ENCODE results near the gene BAZ2B.
"Not testable (repeated sequence)": the region's sequence is repeated elsewhere in the genome, so short reads cannot be mapped to it uniquely, and the experiment has no call there.

Gene BAZ2B

DNA sequence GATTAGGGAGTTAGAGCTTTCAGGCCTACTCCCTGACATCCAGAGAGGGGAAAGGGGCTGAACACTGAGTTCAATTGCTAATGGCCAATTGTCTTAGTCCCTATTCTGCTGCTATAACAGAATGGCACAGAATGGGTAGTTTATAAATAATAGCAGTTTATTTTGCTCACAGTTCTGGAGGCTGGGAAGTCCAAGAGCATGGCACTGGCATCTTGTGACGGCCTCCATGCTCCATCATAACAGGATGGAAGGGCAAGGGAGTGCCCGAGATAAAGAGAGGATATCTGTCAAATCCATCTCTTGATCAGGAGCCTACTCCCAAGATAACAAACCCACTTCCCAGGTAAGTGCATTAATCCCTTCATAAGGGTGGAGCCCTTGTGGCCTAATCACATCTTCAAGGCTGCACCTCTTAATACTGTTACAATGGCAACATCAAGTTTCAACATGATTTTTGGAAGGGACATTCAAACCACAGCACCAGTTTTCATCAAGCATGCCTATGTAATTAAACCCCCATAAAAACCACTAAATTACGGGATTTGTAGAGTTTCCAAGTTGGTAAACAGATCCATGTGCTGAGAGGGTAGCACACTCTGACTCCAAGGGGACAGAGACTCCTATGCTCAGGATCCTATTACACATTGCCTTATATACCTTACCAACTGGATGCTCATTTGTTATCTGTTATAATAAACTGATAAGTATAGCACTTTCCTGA lies 44.6 kb downstream of the BAZ2B start:
- no peak for DNase-seq

DNA sequence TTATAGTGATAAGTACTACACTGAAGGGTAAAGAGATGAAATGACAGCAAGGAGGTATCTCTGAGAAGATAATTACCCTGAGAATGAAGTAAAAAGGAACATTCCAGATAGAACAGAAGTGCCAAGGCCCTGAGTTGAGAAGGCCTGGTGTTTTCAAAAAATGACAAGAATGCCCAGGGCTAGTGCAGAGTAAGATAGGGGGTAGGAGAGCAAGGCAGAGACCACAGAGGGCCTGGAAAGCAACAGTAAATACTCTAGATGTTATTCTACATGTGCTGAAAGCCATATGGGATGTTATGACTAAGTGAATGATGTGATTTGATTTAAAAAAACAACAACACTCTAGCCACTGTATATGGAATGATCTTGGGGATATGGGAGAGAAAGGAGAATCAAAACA lies 52.3 kb downstream of the BAZ2B start:
- DNase-seq = no peak

DNA sequence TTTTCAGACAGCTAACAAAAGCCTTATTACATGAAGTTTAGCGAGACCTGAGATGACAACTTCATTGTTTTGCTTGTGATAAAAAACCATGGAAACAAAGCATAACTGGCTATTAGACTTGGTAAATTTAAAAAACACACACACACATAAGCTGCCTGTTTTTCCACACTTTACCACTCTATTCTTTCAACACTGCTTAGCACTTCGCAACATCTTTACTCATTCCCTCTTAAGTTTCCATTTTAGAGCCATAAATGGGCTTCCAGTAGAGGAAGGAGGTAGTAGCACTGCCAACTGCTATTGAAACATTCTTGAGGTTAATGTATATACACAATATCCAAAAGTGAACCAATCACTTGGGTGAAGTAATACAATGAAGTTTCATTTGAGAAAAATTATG lies 54.1 kb downstream of the BAZ2B start:
- no peak for DNase-seq

DNA sequence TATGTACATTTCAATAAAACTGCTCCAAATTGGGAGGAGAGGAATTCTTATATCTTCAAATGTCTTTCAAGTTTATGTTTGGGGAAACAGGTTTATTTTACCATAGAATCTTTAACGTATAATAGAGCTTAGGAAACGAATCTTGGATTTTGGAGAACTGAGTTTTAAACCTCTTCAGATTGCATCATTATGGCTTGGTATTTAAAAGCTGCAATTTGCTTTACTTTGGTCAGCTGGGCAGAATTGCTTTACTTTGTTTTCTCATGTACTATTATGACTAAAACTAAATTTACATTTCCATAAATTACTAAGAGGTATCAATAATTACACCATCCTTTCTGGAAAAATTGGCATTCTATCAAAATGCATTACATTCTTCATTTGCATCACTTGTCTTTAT lies 54.6 kb downstream of the BAZ2B start:
- no peak for DNase-seq

DNA sequence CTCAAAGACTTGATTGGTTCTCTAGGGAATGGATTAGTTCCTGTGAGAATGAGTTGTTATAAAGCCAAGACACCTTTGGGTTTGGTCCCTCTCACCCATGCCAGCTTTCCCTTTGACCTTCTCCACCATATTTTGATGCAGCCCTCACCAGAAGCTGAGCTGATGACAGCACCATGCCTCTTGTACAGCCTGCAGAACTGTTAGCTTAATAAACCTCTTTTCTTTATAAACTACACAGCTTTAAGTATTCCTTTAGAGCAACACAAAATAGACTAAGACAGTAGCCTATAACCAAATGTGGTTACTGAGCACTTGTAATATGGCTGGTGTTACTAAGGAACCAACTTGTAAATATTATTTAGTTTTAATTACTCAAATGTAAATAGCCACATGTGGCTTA lies 55.1 kb downstream of the BAZ2B start:
- no peak for DNase-seq

DNA sequence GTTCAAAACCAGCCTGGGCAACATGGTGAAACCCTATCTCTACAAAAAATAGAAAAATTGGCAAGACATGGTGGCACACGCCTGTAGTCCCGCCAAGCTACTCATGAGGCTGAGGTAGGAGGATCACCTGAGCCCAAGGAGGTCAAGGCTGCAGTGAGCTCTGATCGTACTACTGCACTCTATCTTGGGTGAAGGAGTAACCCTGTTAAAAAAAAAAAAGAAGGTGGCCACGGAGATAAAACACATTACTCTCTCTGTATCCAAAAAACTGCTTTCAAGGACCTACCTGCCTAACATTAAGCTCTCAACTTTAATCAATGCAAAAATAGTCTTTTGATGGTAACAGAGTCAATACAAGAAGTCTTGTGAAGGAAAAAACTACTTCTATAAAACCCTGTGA lies 57.3 kb downstream of the BAZ2B start:
- DNase-seq = no peak

DNA sequence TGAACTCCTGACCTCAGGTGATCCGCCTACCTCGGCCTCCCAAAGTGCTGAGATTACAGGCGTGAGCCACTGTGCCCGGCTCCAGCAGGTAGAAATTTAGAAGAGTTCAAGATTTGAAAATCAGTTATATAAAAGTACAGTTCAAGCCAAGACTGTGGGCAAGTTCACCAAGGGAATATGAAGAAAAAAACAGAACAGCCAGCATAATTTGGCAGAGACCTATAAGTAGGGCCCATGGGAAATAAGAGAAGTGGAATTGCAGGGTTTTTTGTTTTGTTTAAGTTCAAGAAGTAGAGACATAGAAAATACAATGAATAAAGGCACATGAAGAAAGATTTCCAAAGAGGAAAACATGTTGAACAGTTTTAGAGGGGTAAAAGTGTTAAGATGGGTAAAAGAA lies 57.9 kb downstream of the BAZ2B start:
- no peak for DNase-seq

DNA sequence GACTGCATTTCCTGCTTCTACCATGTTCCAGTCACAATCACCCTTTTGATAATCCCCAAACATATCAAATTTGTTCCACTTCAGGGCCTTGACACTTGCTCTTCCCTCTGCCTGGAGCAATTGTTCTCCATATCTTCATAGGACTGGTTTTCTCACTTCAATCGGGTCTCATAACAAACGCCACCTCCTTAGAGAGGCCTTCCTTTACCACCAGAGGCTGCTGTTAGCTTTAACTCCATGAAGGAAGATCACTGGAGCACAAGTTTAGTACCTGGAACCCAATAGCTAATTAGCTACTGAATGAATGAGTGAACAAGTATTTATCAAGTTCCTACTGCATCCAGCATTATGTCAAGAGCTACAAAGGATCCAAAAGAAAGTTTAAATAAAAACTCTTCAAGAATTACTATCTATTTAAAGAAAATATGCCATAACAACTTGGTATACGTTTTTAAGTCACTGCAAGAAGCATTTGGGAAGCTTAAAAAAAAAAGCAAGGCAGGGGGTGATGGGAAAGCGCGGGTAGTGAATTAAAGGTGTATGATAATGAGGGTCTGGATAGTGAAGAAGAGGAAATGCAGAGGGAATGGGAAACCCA lies 58.8 kb downstream of the BAZ2B start:
- DNase-seq = no peak

DNA sequence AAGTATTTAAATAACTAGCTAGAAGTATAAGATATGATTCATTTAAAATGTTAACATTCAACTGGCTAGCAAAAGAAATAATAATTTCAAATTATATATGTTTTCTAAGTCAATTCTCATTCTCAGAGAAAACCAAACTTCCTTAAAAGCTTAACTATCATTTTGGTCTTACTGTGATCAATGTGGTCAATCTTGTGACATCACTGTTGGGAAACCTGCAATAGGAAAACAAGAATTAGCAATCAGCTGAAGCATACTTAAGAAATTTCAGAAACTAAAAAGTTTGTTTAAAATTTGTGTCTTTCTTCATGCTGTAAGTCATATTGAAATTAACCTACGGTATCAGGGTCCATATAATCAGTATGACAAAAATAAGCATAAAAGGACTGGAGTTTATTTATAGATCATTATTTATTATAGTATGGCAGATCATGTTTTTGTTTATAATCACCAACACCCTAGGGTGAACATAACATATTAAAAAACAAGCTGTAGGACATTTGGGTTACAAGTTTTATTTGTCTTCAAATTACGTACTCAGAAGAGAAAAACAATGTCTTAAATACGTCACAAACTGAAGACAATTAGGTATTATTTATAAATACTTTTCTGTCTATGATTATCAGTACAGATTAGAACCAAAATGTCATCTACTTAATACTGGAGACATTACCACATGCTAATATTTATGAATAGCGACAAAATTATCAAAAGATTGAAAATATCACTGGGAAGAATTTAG lies 60.5 kb downstream of the BAZ2B start:
- DNase-seq = no peak

DNA sequence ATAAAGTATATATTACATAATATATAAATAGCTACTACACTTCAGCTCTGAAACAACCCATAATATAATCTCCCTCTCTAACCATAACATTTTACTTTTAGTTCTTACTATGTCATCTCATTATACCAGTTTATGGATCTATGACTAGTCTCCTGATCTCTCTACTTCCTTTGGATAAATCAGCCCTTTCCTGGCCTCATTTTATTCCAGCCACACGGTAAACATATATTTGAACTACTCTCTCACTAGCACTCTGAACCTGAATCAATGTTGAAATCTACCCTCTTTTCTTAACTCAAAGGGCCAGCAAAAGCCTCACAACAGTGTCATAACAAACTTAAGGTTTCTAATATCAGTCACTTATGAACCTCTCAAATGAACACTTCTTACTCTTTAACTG lies 62.6 kb downstream of the BAZ2B start:
- DNase-seq = no peak

DNA sequence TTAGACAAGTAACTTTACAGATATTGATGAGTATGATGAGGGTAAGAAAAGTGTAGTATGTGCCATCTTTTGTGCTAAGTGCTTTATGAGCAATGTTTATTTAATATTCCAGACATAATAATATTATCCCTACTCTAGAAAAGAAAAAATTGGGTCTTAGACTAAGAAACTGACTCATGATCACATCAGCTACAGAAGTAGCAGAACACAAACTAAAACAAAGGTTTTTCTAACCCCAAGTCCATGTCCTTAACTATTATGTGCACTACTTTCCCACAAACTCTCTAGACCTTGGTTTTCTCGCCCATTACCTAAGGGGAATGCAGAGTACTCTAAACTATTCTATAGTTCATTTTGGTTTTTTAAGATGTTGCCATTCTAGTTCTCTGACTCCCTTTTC lies 64.5 kb downstream of the BAZ2B start:
- DNase-seq = no peak

DNA sequence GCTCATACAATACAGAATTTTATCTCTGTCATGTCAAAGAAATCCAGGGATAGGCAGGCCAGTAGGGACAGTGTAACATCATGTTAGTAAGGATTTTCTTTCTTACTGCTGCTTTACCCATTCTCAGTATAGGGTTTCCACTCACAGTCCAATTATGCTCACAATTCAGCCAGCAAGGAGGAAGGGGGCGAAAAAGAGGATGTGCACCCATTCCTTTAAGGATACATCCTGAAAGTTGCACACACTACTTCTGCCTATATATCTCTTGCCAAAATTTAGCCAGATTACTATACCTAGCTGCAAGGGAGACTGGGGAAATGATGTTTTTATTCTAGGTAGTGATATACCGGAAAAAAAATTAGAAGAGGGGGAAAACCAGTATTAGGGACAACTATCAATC lies 66.1 kb downstream of the BAZ2B start:
- DNase-seq = no peak

DNA sequence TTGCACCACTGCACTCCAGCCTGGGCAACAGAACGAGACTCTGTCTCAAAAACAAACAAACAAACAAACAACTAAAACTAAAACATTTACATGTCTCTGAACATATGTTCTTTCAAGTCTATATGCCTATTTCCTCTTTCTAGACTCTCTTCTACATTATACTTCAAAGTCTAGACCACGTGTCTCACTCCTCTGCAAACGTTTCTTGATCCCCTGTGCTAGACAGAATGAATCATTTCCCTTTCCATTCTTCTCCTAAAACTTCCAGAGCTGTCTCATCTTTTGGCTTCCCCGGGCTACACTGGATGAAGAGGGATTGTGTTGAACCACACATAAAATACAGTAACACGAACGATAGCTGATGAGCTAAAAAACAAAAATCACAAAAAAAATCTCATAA lies 67.1 kb downstream of the BAZ2B start:
- DNase-seq = no peak

DNA sequence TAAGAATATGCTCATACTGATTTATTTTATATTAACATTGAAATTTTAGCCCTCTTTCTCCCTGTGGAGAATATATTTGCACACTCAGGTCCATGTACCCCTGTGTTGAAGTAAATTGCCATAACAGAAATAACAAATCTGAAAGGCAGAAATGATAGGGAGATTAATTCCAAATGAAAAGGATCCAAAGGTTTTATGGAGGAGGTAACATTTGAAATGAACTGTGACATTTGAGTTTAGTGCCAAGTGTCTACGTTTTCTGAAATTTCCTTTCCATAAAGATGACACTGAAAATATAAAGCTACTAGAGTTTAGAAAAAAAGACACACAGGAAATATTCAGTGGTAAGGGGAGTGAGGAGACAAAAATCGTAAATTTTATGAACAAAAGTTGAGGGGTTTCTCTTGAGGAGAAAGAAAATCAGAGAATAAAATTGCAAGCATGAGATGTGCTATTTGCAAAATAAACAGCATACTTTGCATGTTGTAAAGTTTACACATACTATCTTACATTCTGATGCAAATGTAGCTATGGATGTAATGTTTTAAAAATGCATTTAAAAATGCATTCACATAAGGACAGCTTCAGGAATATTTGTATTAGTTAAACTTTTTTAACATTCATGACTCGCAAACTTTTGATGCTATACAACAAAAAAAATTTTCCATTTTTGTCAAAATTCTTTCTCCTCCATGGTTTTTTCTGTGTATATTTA lies 69.5 kb downstream of the BAZ2B start:
- no peak for DNase-seq

DNA sequence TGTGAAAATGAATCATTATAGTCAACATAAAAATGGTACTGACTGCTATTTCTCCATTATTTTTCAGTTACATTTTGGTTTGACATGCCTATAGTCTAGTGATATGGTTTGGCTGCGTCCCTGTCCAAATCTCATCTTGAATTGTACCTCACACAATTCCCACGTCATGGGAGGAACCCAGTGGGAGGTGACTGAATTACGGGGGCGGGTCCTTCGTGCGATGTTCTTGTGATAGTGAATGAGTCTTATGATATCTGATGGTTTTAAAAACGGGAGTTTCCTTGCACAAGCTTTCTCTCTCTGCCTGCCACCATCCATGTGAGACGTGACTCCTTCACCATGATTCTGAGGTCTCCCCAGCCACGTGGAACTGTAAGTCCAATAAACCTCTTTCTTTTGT lies 70.3 kb downstream of the BAZ2B start:
- DNase-seq = no peak

DNA sequence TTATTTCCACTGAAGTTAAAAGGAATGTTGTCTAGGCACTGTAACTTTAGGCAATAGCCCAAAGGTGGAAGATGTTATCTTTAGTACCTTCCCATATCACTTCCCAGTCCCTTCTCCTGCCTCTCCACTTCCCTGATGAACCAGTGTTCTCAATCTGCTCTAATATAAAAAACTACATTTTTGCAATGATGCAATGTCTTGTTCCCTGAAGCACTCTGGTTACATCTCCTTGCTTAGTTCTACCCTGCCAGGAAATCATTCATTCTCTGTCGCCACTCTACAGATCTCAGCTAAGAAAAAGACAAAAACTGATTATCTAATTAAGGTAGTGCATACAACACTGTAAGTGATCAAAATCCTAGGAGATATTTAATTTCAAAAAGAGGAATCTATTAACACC lies 71.3 kb downstream of the BAZ2B start:
- DNase-seq = no peak

DNA sequence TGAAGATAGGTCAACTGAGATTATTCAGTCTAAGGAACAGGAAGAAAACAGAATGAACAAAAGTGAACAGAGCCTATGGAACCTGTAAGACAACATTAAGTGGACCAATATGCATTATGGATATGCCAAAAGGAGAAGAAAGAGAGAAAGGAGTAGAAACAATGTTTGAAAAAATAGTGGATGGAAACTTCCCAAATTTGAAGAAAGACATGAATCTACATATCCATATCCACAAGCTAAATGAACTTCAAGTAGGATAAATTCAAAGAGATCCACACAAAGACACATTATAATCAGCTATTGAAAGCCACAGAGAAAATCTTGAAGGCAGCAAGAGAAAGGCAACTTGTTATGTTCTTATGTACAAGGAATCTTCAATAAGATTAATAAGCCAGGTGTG lies 74.2 kb downstream of the BAZ2B start:
- no peak for DNase-seq

DNA sequence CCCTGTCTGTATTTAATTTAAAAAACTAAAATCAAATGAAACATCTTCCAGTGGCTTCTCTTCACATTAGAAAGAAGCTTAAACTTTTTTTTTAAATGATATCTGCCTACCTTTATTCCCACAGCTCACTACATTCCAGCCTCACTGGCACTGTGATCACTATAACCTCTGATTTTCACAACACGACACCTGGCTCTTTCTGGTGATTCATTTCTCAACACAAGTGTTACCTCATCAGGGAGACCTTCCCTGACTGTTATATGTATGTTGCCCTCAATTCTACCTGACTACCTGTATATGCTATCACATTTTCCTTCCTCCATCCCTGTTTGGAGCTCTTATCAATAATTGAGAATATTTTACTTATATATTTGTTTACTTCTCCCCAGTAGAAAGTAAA lies 76.6 kb downstream of the BAZ2B start:
- DNase-seq = no peak

DNA sequence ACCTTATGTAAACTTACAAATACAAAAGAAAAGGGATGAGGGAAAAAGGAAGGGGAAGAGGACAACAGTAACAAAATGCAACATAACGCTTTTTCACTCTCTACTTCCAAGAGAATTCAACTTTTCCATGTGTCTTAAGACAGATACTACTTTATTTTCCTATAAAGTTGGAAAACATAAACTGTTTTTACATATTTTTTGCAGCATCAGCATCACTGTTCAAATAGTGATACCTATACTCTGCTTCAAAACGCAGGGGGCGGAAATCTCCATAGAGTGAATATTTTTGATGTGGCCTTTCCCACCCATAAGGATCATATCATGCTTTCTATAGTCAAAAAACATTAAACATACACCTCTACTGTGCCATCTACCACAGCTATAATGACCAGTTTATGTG lies 77.5 kb downstream of the BAZ2B start:
- no peak for DNase-seq

DNA sequence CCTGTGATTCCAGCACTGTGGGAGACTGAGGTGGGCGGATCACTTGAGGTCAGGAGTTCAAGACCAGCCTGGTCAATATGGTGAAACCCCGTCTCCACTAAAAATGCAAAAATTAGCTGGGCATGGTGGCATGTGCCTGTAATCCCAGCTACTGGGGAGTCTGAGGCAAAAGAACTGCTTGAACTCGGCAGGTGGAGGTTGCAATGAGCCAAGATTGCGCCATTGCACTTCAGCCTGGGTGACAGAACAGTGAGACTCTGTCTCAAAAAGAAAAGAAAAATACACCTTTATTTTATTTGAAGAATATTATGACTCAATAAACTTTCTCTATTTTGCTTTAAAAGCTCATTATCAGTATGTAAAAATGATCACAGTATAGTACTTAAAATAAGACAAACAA lies 81.1 kb downstream of the BAZ2B start:
- DNase-seq = not testable (repeated sequence)

DNA sequence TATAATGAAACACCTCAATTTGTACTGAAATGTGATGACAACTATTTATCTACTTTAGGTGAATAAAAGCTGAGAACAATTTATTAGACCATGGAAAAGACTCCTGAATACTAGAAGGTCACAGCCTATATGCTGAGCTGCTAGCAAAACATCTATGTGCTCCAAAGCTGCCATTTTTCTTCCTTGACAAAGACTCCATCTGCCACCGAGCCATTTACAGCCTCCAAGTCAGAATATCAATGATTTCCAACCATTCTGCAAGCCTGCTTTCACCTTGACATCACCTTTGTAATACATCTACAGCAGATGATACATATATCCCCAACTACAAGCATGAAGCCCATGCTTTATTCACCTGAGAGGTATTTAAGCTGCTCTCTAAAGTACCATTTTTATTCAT lies 84.9 kb downstream of the BAZ2B start:
- DNase-seq = no peak

DNA sequence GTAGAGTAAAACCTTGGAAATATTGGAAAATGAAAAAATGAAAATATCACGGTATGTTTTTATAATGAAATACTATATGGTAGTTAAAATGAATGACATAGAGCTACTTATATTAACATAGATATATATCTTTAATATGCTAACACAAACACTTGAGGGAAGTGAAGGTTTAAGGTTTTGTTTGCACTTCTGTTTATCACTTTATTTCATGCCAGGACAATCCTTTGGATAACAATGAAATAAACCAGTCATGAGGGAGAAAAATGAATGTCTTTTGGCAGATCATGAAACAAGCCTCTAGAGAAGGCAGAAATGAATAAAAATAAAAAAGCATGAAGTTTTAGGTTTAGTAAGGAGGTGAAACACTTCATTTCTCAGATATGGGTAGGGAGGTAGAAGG lies 89.9 kb downstream of the BAZ2B start:
- no peak for DNase-seq

DNA sequence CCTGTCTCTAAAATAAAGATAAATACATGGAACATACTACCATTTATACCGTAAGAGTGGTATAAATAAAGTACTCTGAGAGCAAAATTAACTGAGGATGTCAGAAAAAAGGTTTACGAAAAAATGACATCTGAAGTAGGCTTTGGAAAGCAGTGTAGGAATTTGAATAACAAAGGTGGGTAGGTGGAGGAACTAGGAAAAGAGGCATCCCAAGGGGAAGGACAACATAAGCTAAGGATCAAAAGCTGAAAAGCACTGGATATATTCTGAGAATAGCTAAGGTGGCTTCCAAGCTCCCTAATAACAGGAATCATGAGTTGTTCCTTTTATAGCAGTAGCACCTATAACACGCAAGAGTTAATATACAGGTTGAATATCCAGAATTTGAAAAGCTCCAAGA lies 91.3 kb downstream of the BAZ2B start:
- no peak for DNase-seq

DNA sequence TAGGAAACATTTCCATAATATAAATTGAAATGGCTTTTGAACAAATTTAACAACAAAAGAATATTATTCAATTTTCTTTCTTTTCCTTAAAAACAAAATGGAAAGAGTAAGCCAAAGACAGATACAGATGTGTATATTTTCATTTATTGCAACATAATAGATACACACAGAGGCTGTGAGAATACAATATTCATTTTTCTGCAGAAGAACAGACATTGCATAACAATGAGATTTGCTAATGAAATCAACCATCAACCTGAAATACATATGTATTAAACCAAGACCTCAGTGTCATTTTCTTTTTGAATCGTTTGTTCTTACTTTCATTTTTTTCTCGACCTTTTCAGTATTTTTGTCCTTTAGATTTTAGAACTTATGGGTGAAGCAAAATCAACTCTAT lies 95.1 kb downstream of the BAZ2B start:
- no peak for DNase-seq

All from CD4-positive, alpha-beta T cell treated with Interleukin-4 for 4 hours (primary cell).